ENCODE results near the gene DNAJC28. TPM values are rescaled to one million over a fixed set of nuclear protein-coding genes. Genes with fewer than 3 reads are reported as not detected.
"Not testable (repeated sequence)": the region's sequence is repeated elsewhere in the genome, so short reads cannot be mapped to it uniquely, and the experiment has no call there.

The DNAJC28 gene
- total and polyA plus RNA-seq, 8 donors = 0.73 to 2.0 (median 1.2) TPM

DNA sequence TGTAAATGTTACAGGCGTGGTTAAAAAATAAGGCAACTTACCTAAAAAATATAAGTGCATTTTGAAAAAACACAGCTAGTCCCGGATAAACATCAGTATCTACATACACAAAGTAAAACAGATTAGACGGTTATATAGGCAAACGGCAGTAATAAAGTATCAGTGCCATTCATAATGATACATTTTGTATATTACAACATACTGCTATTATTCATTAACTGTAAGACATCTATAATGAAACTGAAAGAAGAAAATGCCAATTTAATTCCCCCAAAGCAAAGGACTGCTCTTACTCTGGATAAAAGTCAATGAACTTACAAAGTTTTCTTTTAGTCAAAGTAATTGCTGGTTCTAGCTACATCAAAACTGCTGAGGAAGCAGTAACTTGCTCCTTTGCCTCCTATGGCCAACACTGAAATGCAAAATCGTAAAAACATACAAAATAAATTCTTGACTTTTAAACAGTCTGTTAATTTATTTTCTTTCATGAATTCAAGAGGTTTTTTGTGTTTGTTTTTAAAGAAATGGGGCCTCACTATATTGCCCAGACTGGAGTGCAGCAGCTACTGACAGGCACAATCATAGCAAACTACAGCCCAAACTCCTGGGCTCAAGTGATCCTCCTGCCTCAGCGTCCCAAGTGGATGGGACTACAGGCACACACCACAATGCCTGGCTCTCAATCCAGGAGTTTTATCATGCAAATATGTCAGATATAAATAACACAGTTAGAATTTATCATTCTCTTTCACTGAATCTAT lies 35.6 kb downstream of the DNAJC28 start:
- Histone ChIP-seq H3K27me3 (no peaks in the 10 kb centered on the region), H3K27ac (no peak overlapping the region), H3K4me3 (no peak overlapping the region), H3K9me3 (no peaks in the 10 kb centered on the region), H3K36me3 (peaks cover 0 to 26% (median 3%) of the 10 kb centered on the region in 3 donors), H3K4me1 (no peaks in the 10 kb centered on the region)
- no peak for DNase-seq
- ATAC-seq = no peak
- 81% methylated on average over 6 of the region's 6 CpGs for WGBS, 2 donors
- intact Hi-C loops (cut with DNase I) = no loop called here
- FAIRE-seq = no peak
- no peak for TF ChIP-seq CTCF (IDR thresholded peaks at IDR 0.05)

- Histone ChIP-seq H3K4me1 (no peaks in the 10 kb centered on the region), H3K4me3 (no peak overlapping the region), H3K36me3 (peaks cover 0 to 19% (median 0%) of the 10 kb centered on the region in 3 donors), H3K27ac (no peak overlapping the region), H3K27me3 (no peaks in the 10 kb centered on the region), H3K9me3 (no peaks in the 10 kb centered on the region)
- FAIRE-seq = no peak
- 88 to 89% methylated on average over 3 of the region's 3 CpGs for WGBS, 2 donors
- TF ChIP-seq CTCF (IDR thresholded peaks at IDR 0.05) = no peak
- no peak for DNase-seq
- intact Hi-C loops (cut with DNase I) = no loop called here
- no peak for ATAC-seq
Observed at GRCh38 chr21:33452362-33452761, 39.2 kb downstream of the DNAJC28 start.

DNA sequence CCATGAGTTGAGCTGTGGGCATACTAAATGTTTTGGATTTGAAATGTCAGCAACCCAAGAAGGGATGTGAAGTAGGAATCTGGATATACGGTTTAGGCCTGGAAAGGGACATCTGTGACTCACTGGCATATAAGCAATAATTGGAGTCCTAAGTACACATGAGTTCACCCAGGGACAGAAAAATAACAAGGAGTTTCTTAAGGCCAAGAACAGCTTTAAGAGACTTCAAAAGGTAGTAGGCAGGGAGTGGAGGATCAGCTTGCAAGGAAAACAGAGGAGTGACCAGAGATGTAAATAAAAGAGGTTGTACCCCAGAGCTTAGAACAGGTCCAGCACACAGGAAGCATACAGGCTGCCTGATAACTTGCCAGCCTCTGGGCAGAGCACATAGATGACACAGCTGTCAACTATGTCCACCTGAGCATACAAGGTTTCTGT lies 39.9 kb downstream of the DNAJC28 start:
- TF ChIP-seq CTCF (IDR thresholded peaks at IDR 0.05) = no peak
- Histone ChIP-seq H3K27ac (no peak overlapping the region), H3K36me3 (peaks cover 0 to 19% (median 0%) of the 10 kb centered on the region in 3 donors), H3K4me3 (no peak overlapping the region), H3K27me3 (no peaks in the 10 kb centered on the region), H3K9me3 (no peaks in the 10 kb centered on the region), H3K4me1 (no peaks in the 10 kb centered on the region)
- intact Hi-C loops (cut with DNase I) = no loop called here
- WGBS, 2 donors = 90 to 92% methylated on average over 1 of the region's 1 CpG
- ATAC-seq (peak in 1 of 4 donors; percentile 25), DNase-seq (no peak), FAIRE-seq (no peak)

GRCh38 chr21:33449616-33450015 lies 41.9 kb downstream of the DNAJC28 start:
- intact Hi-C loops (cut with DNase I) = loop anchor here in 1 of 3 donors (5.0 kb wide), 1 partner anchor 247 kb away; no protein-coding TSS in a partner anchor
- ATAC-seq = no peak
- Histone ChIP-seq H3K27me3 (no peaks in the 10 kb centered on the region), H3K9me3 (no peaks in the 10 kb centered on the region), H3K36me3 (peaks cover 0 to under 1% (median 0%) of the 10 kb centered on the region in 3 donors), H3K4me1 (no peaks in the 10 kb centered on the region), H3K4me3 (no peak overlapping the region), H3K27ac (no peak overlapping the region)
- FAIRE-seq = no peak
- DNase-seq = no peak
- WGBS, 2 donors = 76 to 77% methylated on average over 4 of the region's 4 CpGs
- no peak for TF ChIP-seq CTCF (IDR thresholded peaks at IDR 0.05)

- H3K27ac ChIP-seq, FAIRE-seq, H3K36me3 ChIP-seq, H3K9me3 ChIP-seq, H3K27me3 ChIP-seq, ATAC-seq, H3K4me1 ChIP-seq, H3K4me3 ChIP-seq, DNase-seq: not testable (repeated sequence)
- WGBS, 2 donors = 94 to 99% methylated on average over 6 of the region's 6 CpGs
- intact Hi-C loops (cut with DNase I) = loop anchor here in 1 of 3 donors (5.0 kb wide), 1 partner anchor 244 kb away; no protein-coding TSS in a partner anchor
Observed at GRCh38 chr21:33446620-33447019, 44.9 kb downstream of the DNAJC28 start.

All from pancreas (tissue), 10 donors.